SK-N-SH (cell line): ENCODE results near the gene ACTR1A. TPM values are rescaled to one million over a fixed set of nuclear protein-coding genes. Genes with fewer than 3 reads are reported as not detected.

Source experiments
- CTCF ChIA-PET: fragments of 300-600, 350-600 bp; formaldehyde crosslinking; extraction: SDS; loops from one replicate; lab custom pipeline; 2021; lab: Yijun Ruan, JAX
- POLR2A ChIA-PET: fragments of 350-600 bp; sonication (Branson Sonifier 250); formaldehyde crosslinking; extraction: SDS; loops from one replicate; lab custom pipeline; 2020; ENCODE audit warnings: antibody characterized with exemption, inconsistent platforms; lab: Yijun Ruan, JAX
- DNase-seq: peaks from one replicate; pipeline ENCODE4 v3.0.0; 2012
- H2AFZ ChIP-seq: fragments of 200-600 bp; sonication (generic); 2 replicates; pipeline ENCODE4 v1.8.1; 2016; ENCODE audit warnings: antibody characterized with exemption, mild to moderate bottlenecking, low read depth
- H3F3A ChIP-seq: fragments of 200-600 bp; sonication (generic); replicated peaks from 2 replicates; pipeline ENCODE3; 2016; ENCODE audit warnings: antibody characterized with exemption, mild to moderate bottlenecking; ENCODE audit not compliant: insufficient read depth
- H3K27ac ChIP-seq, 2 experiments: fragments of 200-500 bp in 1 of 2; fragments of 200-600 bp in 1 of 2; sonication (Bioruptor generic) in 1 of 2; sonication (generic), shearing (Covaris generic) in 1 of 2; 2 replicates each; pipeline versions ENCODE4 v1.5.1 to v1.6.1; 2014 to 2016; ENCODE audit warnings: low read depth in 2 of 2, inconsistent platforms in 1 of 2, low read length in 1 of 2, mild to moderate bottlenecking in 1 of 2, mixed read lengths in 1 of 2
- H3K27me3 ChIP-seq: fragments of 200-600 bp; sonication (generic), shearing (Covaris generic); 2 replicates; pipeline ENCODE4 v1.6.1; 2016; ENCODE audit warnings: mixed run types; ENCODE audit not compliant: insufficient read depth
- H3K36me3 ChIP-seq, 2 experiments: fragments of 200-500 bp in 1 of 2; fragments of 200-600 bp in 1 of 2; sonication (Bioruptor generic) in 1 of 2; sonication (generic) in 1 of 2; replicated peaks in 1 of 2; 2 replicates each; pipeline versions ENCODE3 to v1.5.1; 2014 to 2016; ENCODE audit warnings: low read length in 1 of 2, mild to moderate bottlenecking in 1 of 2; ENCODE audit not compliant: insufficient read depth in 2 of 2, control insufficient read depth in 1 of 2
- H3K4me1 ChIP-seq, 2 experiments: fragments of 200-500 bp in 1 of 2; fragments of 200-600 bp in 1 of 2; sonication (Bioruptor generic) in 1 of 2; sonication (generic), shearing (Covaris generic) in 1 of 2; 2 replicates each; pipeline versions ENCODE4 v1.5.1 to v1.6.1; 2014 to 2016; ENCODE audit warnings: low read depth in 1 of 2, low read length in 1 of 2, mixed run types in 1 of 2; ENCODE audit not compliant: insufficient read depth in 2 of 2, control insufficient read depth in 1 of 2
- H3K4me2 ChIP-seq: fragments of 200-600 bp; sonication (generic), shearing (Covaris generic); 2 replicates; pipeline ENCODE4 v1.6.1; 2017; ENCODE audit warnings: mixed run types
- H3K4me3 ChIP-seq, 2 experiments: fragments of 200-500 bp in 1 of 2; fragments of 200-600 bp in 1 of 2; sonication (Bioruptor generic) in 1 of 2; sonication (generic), shearing (Covaris generic) in 1 of 2; 2 replicates each; pipeline versions ENCODE4 v1.5.1 to v1.8.1; 2014 to 2016; ENCODE audit warnings: low read depth in 2 of 2, inconsistent platforms in 1 of 2, low read length in 1 of 2, mild to moderate bottlenecking in 1 of 2, mixed read lengths in 1 of 2, moderate library complexity in 1 of 2
- H3K79me2 ChIP-seq: fragments of 200-600 bp; sonication (generic); 2 replicates; pipeline ENCODE4 v1.8.1; 2017; ENCODE audit warnings: mild to moderate bottlenecking; ENCODE audit not compliant: insufficient read depth
- H3K9ac ChIP-seq: fragments of 200-600 bp; sonication (generic); 2 replicates; pipeline ENCODE4 v1.6.1; 2017; ENCODE audit warnings: mixed run types
- H3K9me2 ChIP-seq: fragments of 200-600 bp; sonication (generic); 2 replicates; pipeline ENCODE4 v1.6.1; 2017; ENCODE audit warnings: mixed run types
- H3K9me3 ChIP-seq: fragments of 200-600 bp; sonication (generic); 2 replicates; pipeline ENCODE4 v1.6.1; 2017; ENCODE audit warnings: mixed run types, mild to moderate bottlenecking, moderate library complexity
- H4K20me1 ChIP-seq: fragments of 200-600 bp; sonication (generic); 2 replicates; pipeline ENCODE4 v1.6.1; 2017; ENCODE audit warnings: mild to moderate bottlenecking, mixed run types; ENCODE audit not compliant: insufficient read depth
- CTCF ChIP-seq: fragments of 200-600 bp; sonication (generic); IDR thresholded peaks from 2 replicates; pipeline ENCODE4 v1.6.1; 2017; ENCODE audit warnings: antibody characterized with exemption, mild to moderate bottlenecking, moderate library complexity
- FOXM1 ChIP-seq: IDR thresholded peaks from 2 replicates; pipeline ENCODE4 v1.4.0; 2012; ENCODE audit warnings: low read depth, mild to moderate bottlenecking
- MAX ChIP-seq: IDR thresholded peaks from 2 replicates; pipeline ENCODE4 v1.4.0; 2012; ENCODE audit warnings: low read depth
- MEF2A ChIP-seq: IDR thresholded peaks from 2 replicates; pipeline ENCODE4 v1.4.0; 2012; ENCODE audit warnings: low read depth, borderline replicate concordance
- MXI1 ChIP-seq: IDR thresholded peaks from 2 replicates; pipeline ENCODE4 v1.6.1; 2012; ENCODE audit warnings: mild to moderate bottlenecking, low read depth, low read length, improper control_type of control experiment
- NRF1 ChIP-seq: IDR thresholded peaks from 2 replicates; pipeline ENCODE4 v1.6.1; 2012; ENCODE audit warnings: low read depth, mild to moderate bottlenecking, low read length
- PBX3 ChIP-seq: IDR thresholded peaks from 2 replicates; pipeline ENCODE4; 2012
- POLR2AphosphoS5 ChIP-seq: IDR thresholded peaks from 2 replicates; pipeline ENCODE4 v1.6.1; 2012; ENCODE audit warnings: low read depth, low read length
- RCOR1 ChIP-seq: fragments of 150-350 bp; IDR thresholded peaks from 2 replicates; pipeline ENCODE4 v1.6.1; 2017; ENCODE audit warnings: antibody characterized with exemption, low read length
- REST ChIP-seq: IDR thresholded peaks from 2 replicates; pipeline ENCODE4 v1.6.1; 2012; ENCODE audit warnings: mild to moderate bottlenecking, low read depth, low read length, moderate library complexity
- RXRA ChIP-seq: IDR thresholded peaks from 2 replicates; pipeline ENCODE4 v1.4.0; 2012; ENCODE audit warnings: low read depth, mild to moderate bottlenecking, borderline replicate concordance
- USF1 ChIP-seq: IDR thresholded peaks from 2 replicates; pipeline ENCODE4 v1.4.0; 2012; ENCODE audit warnings: low read depth, borderline replicate concordance
- USF2 ChIP-seq: fragments of 150-350 bp; IDR thresholded peaks from 2 replicates; pipeline ENCODE4 v1.6.1; 2017; ENCODE audit warnings: antibody characterized with exemption, low read length, low read depth, borderline replicate concordance
- YY1 ChIP-seq: IDR thresholded peaks from 2 replicates; pipeline ENCODE4 v1.4.0; 2012; ENCODE audit warnings: low read depth, mild to moderate bottlenecking
- ZBTB33 ChIP-seq: IDR thresholded peaks from 2 replicates; pipeline ENCODE4 v1.4.0; 2012; ENCODE audit warnings: low read depth, borderline replicate concordance
- WGBS: methylation state at CpG from one replicate; pipeline ENCODE4 v1.1.6; 2017; ENCODE audit warnings: low lambda C conversion rate; 5-methylcytosine and 5-hydroxymethylcytosine counted together
- polyA plus RNA-seq, 3 experiments: library from polyadenylated mRNA; depleted of rRNA; stranded (reverse); fragments of >200 nt; gene quantifications; 2 replicates each; pipeline ENCODE4 v1.2.3, GENCODE V29; 2012

The ACTR1A gene
- polyA plus RNA-seq, 1 of the 3 experiments (the other 2 are of a cell fraction), result 106 TPM

- DNase-seq, result peak; percentile 44
- Histone ChIP-seq H3K9me3 (no peaks in the 10 kb centered on the region), H3K27ac (peak overlapping the region in 1 of 2 experiments; percentile 78; a peak in 2 of 4 replicates), H3F3A (peaks cover 8% of the 10 kb centered on the region), H3K4me2 (peak overlapping the region; percentile 87), H3K4me1 (peaks cover 8 to 15% of the 10 kb centered on the region in 2 experiments; a peak in 2 of 4 replicates), H3K4me3 (peak overlapping the region; percentile 85 to 98), H3K36me3 (peaks cover 5% of the 10 kb centered on the region in 2 experiments), H3K9me2 (no peaks in the 10 kb centered on the region), H4K20me1 (peaks cover 31% of the 10 kb centered on the region), H3K27me3 (no peaks in the 10 kb centered on the region), H3K79me2 (peaks cover 67% of the 10 kb centered on the region), H3K9ac (peak overlapping the region; percentile 80), H2AFZ (peak overlapping the region; percentile 88; the same call in 1 of the 2 replicates)
- ChIA-PET CTCF (interaction anchor here (0.6 to 5.7 kb wide), 31 partner anchors 8 to 335 kb away, joined by 3 to 110 read pairs (median 4); partner anchors contain the start of genes FBXL15 and TRIM8), POLR2A (interaction anchor here (1.1 to 2.4 kb wide), 4 partner anchors 15 to 140 kb away, joined by 3 to 9 read pairs (median 5); partner anchors contain the start of gene TRIM8)
- TF ChIP-seq REST (no peak), NRF1 (no peak), MAX (peak; percentile 33; the same call in 1 of the 2 replicates), USF2 (no peak), MEF2A (no peak), PBX3 (no peak), ZBTB33 (no peak), RXRA (no peak), POLR2AphosphoS5 (no peak), YY1 (no peak), CTCF (no peak), RCOR1 (no peak), FOXM1 (no peak), MXI1 (0 out of 2 replicates have a peak, but pooled peaks have one; percentile 53), USF1 (no peak)
- TF ChIP-seq, all 33 proteins: peak for 2
- 2% methylated on average over 42 of the region's 47 CpGs for WGBS
These were observed 1.9 kb upstream of the ACTR1A start for GRCh38 chr10:102504179-102504975.
